ENCODE results near the gene AGO3.
"Not testable (repeated sequence)": the region's sequence is repeated elsewhere in the genome, so short reads cannot be mapped to it uniquely, and the experiment has no call there.

Gene AGO3

GRCh38 chr1:35980090-35980489 is 49.2 kb downstream of the AGO3 start:
- peaks cover 55% of the 10 kb centered on the region for H3K36me3 ChIP-seq
- H3K27ac ChIP-seq, result no peak overlapping the region
- H3K27me3 ChIP-seq, result no peaks in the 10 kb centered on the region
- H3K9me3 ChIP-seq, result no peaks in the 10 kb centered on the region
- no peaks in the 10 kb centered on the region for H4K20me1 ChIP-seq
- H3K4me3 ChIP-seq, result no peak overlapping the region
- H3K4me2 ChIP-seq, result no peak overlapping the region
- H3K4me1 ChIP-seq, result no peaks in the 10 kb centered on the region
- TF ChIP-seq Cebpa-rat (IDR thresholded peaks at IDR 0.05), result no peak
- no peak overlapping the region for H3K9ac ChIP-seq

- peaks cover 57% of the 10 kb centered on the region for H3K36me3 ChIP-seq
- H3K9me3 ChIP-seq, result no peaks in the 10 kb centered on the region
- no peak for TF ChIP-seq Cebpa-rat (IDR thresholded peaks at IDR 0.05)
- no peak overlapping the region for H3K4me2 ChIP-seq
- H3K4me1 ChIP-seq, result no peaks in the 10 kb centered on the region
- H3K4me3 ChIP-seq, result no peak overlapping the region
- H3K9ac ChIP-seq, result no peak overlapping the region
- no peaks in the 10 kb centered on the region for H4K20me1 ChIP-seq
- H3K27ac ChIP-seq, result no peak overlapping the region
- no peaks in the 10 kb centered on the region for H3K27me3 ChIP-seq
Measured at GRCh38 chr1:35988237-35988636, 57.3 kb downstream of the AGO3 start.

- no peaks in the 10 kb centered on the region for H4K20me1 ChIP-seq
- H3K9ac ChIP-seq, result no peak overlapping the region
- H3K36me3 ChIP-seq, result peaks cover 34% of the 10 kb centered on the region
- no peaks in the 10 kb centered on the region for H3K4me1 ChIP-seq
- no peaks in the 10 kb centered on the region for H3K27me3 ChIP-seq
- H3K4me2 ChIP-seq, result no peak overlapping the region
- TF ChIP-seq Cebpa-rat (IDR thresholded peaks at IDR 0.05), result no peak
- H3K9me3 ChIP-seq, result no peaks in the 10 kb centered on the region
- H3K4me3 ChIP-seq, result no peak overlapping the region
- no peak overlapping the region for H3K27ac ChIP-seq
Measured at GRCh38 chr1:36006941-36007500, 76.1 kb downstream of the AGO3 start.

GRCh38 chr1:36007741-36008140 is 76.8 kb downstream of the AGO3 start:
- H3K27ac ChIP-seq, result no peak overlapping the region

GRCh38 chr1:36008546-36009197 is 77.8 kb downstream of the AGO3 start:
- no peak for TF ChIP-seq Cebpa-rat (IDR thresholded peaks at IDR 0.05)
- Histone ChIP-seq H3K4me2 (no peak overlapping the region), H3K4me1 (no peaks in the 10 kb centered on the region), H3K27ac (no peak overlapping the region), H3K27me3 (no peaks in the 10 kb centered on the region), H3K9ac (no peak overlapping the region), H3K4me3 (no peak overlapping the region), H3K36me3 (peaks cover 39% of the 10 kb centered on the region), H4K20me1 (no peaks in the 10 kb centered on the region), H3K9me3 (no peaks in the 10 kb centered on the region)

More at GRCh38 chr1:36007741-36008140, 76.8 kb downstream of the AGO3 start:
- H3K4me3 ChIP-seq, result no peak overlapping the region
- H3K36me3 ChIP-seq, result peaks cover 30% of the 10 kb centered on the region
- no peaks in the 10 kb centered on the region for H4K20me1 ChIP-seq
- H3K9ac ChIP-seq, result no peak overlapping the region
- no peak for TF ChIP-seq Cebpa-rat (IDR thresholded peaks at IDR 0.05)
- no peaks in the 10 kb centered on the region for H3K27me3 ChIP-seq
- H3K9me3 ChIP-seq, result no peaks in the 10 kb centered on the region
- H3K4me2 ChIP-seq, result no peak overlapping the region
- no peaks in the 10 kb centered on the region for H3K4me1 ChIP-seq

- Histone ChIP-seq H3K4me3 (no peak overlapping the region), H3K27ac (no peak overlapping the region), H4K20me1 (no peaks in the 10 kb centered on the region), H3K4me2 (no peak overlapping the region), H3K9ac (no peak overlapping the region), H3K4me1 (no peaks in the 10 kb centered on the region), H3K27me3 (no peaks in the 10 kb centered on the region), H3K36me3 (peaks cover 80% of the 10 kb centered on the region), H3K9me3 (no peaks in the 10 kb centered on the region)
- TF ChIP-seq Cebpa-rat (IDR thresholded peaks at IDR 0.05), result no peak
Measured at GRCh38 chr1:36014722-36015220, 83.9 kb downstream of the AGO3 start.

GRCh38 chr1:36016686-36017085 is 85.8 kb downstream of the AGO3 start:
- H3K36me3 ChIP-seq, result peaks cover 84% of the 10 kb centered on the region
- TF ChIP-seq Cebpa-rat (IDR thresholded peaks at IDR 0.05), result no peak
- H4K20me1 ChIP-seq, result no peaks in the 10 kb centered on the region

GRCh38 chr1:36023098-36023769 is 92.3 kb downstream of the AGO3 start:
- Histone ChIP-seq H4K20me1 (no peaks in the 10 kb centered on the region), H3K27ac (no peak overlapping the region), H3K27me3 (no peaks in the 10 kb centered on the region), H3K36me3 (peaks cover 82% of the 10 kb centered on the region), H3K9ac (no peak overlapping the region), H3K4me1 (peaks cover 22% of the 10 kb centered on the region), H3K9me3 (peaks cover 5% of the 10 kb centered on the region; the same call in 1 of the 2 replicates), H3K4me3 (no peak overlapping the region), H3K4me2 (peak overlapping the region; percentile 32)
- no peak for TF ChIP-seq Cebpa-rat (IDR thresholded peaks at IDR 0.05)

More at GRCh38 chr1:36016686-36017085, 85.8 kb downstream of the AGO3 start:
- Histone ChIP-seq H3K4me2 (no peak overlapping the region), H3K27ac (no peak overlapping the region), H3K4me1 (no peaks in the 10 kb centered on the region), H3K27me3 (no peaks in the 10 kb centered on the region), H3K4me3 (no peak overlapping the region), H3K9ac (no peak overlapping the region), H3K9me3 (no peaks in the 10 kb centered on the region)

GRCh38 chr1:36024024-36024423 is 93.1 kb downstream of the AGO3 start:
- H4K20me1 ChIP-seq, H3K27ac ChIP-seq, H3K27me3 ChIP-seq, H3K4me3 ChIP-seq, H3K9me3 ChIP-seq, H3K9ac ChIP-seq: not testable (repeated sequence)
- Histone ChIP-seq H3K4me1 (peaks cover 22% of the 10 kb centered on the region), H3K36me3 (peaks cover 80% of the 10 kb centered on the region), H3K4me2 (peak overlapping the region; percentile 32)

- no peaks in the 10 kb centered on the region for H3K27me3 ChIP-seq
- H3K9ac ChIP-seq, result no peak overlapping the region
- TF ChIP-seq Cebpa-rat (IDR thresholded peaks at IDR 0.05), result no peak
- no peak overlapping the region for H3K4me3 ChIP-seq
- H3K27ac ChIP-seq, result no peak overlapping the region
- H3K36me3 ChIP-seq, result peaks cover 78% of the 10 kb centered on the region
- peaks cover 9% of the 10 kb centered on the region; the same call in 1 of the 2 replicates for H3K9me3 ChIP-seq
- peaks cover 22% of the 10 kb centered on the region for H3K4me1 ChIP-seq
- H3K4me2 ChIP-seq, result no peak overlapping the region
- no peaks in the 10 kb centered on the region for H4K20me1 ChIP-seq
Measured at GRCh38 chr1:36024847-36025246, 93.9 kb downstream of the AGO3 start.

Data from BLaER1 (cell line).